ENCODE data around the gene CELF5.

The CELF5 gene

DNA sequence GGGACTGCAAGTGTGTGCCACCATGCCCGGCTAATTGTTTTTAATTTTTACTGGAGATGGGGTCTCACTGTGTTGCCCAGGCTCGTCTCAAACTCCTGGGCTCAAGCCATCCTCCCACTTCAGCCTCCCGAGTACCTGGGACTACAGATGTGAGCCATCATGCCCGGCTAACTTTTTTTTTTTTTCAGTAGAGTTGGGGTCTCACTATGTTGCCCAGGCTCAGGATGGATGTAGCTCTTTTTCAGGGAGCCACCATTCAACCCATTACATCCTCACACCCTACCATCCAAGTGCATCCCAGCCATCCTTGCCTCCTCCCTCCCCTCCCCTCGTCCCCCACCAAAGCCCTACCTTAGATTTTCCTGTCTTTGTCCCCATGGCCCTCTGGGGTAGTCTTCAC is 14.9 kb downstream of the CELF5 start:
- no peak for DNase-seq (ENCODE audit: low read depth, low spot score)

DNA sequence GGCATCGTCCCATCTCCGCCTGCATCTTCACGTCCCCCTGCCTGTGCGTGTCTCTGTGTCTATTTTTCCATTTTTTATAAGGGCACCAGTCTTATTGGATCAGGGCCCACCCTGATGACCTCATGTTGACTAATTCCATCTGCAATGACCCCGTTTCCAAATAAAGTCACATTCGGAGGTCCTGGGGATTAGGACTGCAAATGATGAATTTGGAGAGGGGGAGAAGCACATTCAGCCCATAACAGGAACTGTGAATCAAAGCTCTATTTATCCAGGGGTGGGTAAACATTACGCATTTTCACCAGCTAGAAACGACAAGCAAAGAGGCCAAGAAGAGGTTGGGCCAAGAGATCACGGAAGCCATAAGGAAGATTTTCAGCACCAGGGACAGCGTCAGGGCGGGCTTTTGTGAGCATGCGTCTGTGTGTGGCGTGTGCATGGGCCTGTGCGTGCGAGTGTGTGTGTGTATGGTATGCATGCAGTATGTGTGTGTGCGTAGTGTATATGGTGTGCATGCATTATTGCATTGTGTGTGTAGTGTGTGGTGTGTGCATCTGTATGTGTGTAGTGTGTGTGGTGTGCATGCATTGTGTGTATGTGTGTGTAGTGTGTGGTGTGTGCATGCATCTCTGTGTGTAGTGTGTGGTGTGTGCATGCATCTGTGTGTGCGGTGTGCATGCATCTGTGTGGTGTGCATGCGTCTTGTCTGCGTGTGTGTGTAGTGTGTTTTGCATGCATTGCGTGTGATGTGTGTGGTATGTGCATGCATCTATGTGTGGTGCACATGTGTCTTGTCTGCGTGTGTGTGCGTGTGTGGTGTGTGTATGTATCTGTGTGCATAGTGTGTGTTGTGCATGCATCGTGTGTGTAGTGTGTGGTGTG is 19.6 kb downstream of the CELF5 start:
- no peak for DNase-seq (ENCODE audit: low read depth, low spot score)

- no peak for DNase-seq (ENCODE audit: low read depth, low spot score)
These were observed 20.6 kb downstream of the CELF5 start for GRCh38 chr19:3245050-3245449.

DNA sequence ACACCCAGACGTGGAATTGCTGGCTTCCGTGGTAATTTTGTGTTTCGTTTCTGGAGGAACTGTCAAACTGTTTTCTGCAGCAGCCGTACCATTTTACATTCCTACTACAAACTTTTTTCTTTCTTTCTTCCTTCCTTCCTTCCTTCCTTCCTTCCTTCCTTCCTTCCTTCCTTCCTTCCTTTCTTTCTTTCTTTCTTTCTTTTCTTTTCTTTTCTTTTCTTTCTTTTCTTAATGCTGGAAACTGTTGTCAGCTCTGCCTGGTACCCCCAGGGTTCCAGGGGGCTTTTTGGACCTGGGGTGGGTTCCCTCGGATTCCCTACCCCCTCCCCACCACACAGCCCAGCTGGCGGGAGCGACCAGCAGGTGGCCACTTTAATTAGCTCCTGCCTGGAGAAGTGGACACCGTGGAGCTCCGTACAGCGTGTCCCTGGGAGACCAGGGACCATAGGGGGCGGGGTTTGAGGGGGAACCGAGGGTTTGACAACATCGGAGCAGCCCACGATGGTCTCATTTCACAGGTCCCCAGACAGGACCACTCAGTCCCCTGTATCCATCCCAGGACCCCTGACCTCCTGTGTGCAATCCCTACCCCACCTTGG is 24.4 kb downstream of the CELF5 start:
- no peak for DNase-seq (ENCODE audit: low read depth, low spot score)

DNA sequence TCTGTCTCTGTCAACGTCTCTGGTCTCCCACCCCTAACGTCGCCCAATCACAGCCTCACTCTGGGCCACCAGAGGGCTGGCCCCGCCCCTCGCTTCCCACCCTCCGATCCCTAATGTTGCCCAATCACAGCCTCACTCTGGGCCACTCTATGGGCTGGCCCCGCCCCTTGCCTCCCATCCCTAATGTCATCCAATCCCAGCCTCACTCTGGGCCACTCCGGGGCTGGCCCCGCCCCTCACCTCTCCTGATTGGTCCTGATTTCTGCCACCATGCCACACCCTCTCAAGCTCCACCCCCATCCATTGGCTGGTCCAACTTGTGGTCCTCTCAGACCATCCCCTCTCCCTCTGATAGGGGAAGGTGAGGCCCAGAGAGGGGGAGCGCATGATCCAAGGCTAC is 24.9 kb downstream of the CELF5 start:
- no peak for DNase-seq (ENCODE audit: low read depth, low spot score)

DNA sequence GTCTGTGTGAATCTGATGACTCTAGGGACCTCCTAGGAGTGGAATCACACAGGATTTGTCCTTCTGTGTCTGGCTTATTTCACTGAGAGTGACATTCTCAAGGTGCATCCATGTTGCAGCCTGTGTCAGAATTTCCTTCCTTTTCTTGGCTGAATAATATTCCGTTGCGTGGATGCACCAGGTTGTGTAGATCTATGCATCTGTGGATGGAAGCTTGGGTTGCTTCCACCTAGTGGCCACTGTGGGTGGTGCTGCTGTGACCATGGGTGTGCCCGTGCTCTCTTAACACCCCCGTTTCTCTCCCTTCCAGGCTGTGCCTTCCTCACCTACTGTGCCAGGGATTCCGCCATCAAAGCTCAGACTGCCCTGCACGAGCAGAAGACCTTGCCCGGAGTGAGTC is 26.2 kb downstream of the CELF5 start:
- DNase-seq (ENCODE audit: low read depth, low spot score) = no peak

DNA sequence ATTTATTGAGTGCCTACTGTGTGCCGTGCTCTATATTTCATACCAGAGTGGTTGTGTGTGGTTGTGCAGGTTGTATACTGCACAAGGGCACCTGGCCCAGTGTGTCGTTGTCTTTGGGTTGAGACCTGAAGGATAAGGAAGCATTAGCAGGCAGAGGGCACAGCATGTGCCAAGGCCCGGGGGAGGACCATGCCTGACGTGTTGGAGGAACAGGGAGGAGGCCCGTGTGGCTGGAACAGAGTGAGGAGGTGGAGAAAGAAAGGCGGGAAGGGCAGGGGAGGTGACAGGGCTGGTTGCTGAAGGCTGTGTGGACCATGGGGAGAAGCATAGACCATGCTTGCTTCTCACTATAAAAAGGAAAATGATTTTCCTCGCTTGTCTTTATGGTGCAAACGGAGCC is 26.8 kb downstream of the CELF5 start:
- DNase-seq (ENCODE audit: low read depth, low spot score) = no peak

- DNase-seq (ENCODE audit: low read depth, low spot score) = no peak
These were observed 28.2 kb downstream of the CELF5 start for GRCh38 chr19:3252650-3253049.

- DNase-seq (ENCODE audit: low read depth, low spot score) = no peak
These were observed 28.8 kb downstream of the CELF5 start for GRCh38 chr19:3253270-3253669.

DNA sequence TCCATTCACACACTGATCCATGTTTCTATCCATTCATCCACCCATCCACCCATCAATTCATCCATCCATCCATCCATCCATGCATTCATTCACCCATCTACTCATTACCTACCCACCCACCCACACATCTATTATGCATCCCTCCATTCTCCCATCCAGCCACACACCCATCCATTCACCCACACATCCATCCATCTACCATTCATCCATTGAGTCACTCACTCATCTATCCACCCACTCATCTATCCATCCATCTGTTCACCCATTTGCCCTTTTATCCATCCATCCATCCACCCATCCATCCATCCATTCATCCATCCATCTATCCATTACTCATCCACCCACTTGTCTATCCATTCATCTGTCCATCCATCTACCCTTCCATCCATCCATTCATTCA is 30.1 kb downstream of the CELF5 start:
- no peak for DNase-seq (ENCODE audit: low read depth, low spot score)

DNA sequence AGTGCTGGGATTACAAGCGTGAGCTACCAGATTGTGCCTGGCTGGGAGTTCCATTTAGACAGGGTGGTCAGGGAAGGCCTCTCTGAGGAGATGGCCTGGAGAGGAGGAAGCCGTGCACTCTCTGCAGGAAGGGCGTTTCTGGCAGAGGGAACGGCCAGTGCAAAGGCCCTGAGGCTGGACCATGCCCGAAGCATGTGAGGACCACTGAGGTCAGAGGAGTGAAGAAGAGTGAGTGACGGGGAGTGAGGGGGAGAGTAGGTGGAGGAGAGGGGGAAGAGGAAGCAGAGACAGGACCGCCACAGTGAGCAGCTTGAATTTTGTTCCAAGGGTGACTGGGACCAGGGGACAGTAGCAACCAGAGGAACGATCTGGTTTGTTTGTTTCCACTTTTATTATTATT is 32.6 kb downstream of the CELF5 start:
- DNase-seq (ENCODE audit: low read depth, low spot score) = no peak

DNA sequence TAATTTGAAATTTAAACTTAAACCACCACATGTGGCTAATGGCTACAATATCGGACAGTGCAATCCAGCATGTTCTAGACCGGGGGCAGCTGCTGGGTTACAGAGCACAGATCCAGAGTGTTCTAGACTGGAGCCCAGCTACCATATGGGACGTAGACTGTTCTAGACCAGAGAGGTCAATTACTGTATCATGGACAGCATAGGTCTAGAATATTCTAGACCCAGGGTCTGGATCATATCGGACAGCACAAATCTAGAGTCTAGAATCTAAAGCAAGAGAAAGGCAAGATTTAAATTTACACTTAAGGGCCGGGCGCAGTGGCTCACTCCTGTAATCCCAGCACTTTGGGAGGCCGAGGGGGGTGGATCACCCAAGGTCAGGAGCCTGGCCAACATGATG is 37.9 kb downstream of the CELF5 start:
- no peak for DNase-seq (ENCODE audit: low read depth, low spot score)

DNA sequence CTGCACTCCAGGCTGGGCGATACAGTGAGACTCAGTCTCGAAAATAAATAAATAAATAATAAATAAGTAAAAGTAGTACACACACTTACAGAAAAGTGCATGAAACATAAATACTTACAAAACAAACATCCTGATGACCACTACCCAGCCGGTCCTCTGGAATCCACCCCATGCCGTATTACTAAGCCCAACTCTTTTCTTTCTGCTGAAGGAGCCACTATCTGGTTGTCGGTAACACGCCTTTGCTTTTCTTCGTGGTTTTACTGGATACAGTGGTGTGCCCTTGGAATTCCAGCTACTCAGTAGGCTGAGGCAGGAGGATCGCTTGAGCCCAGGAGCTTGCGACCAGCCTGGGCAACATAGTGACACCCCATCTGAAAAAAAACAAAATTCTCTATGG is 39.4 kb downstream of the CELF5 start:
- no peak for DNase-seq (ENCODE audit: low read depth, low spot score)

- no peak for DNase-seq (ENCODE audit: low read depth, low spot score)
These were observed 41.0 kb downstream of the CELF5 start for GRCh38 chr19:3265432-3265831.

GRCh38 chr19:3266092-3266693 is 41.7 kb downstream of the CELF5 start:
- DNase-seq (ENCODE audit: low read depth, low spot score) = no peak

- no peak for DNase-seq (ENCODE audit: low read depth, low spot score)
These were observed 42.5 kb downstream of the CELF5 start for GRCh38 chr19:3266792-3267514.

DNA sequence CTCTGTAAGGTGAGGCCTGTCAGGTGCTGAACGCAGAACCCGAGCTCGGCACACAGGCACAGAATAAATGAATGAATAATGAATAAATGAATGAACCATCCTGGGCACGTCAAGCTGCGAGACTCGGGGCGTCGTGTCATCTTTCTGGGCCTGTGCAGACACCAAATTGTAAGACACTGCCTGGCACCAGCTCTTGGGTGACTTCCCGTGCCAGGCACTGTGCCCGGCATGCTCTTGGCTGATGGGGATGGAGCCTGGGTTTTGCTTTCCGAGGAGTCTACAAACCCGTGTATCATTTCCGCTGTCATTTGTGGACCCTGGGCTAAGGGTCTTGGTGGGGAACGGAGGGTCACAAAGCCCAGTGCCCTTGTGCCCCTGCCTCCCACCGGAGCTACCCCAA is 43.9 kb downstream of the CELF5 start:
- DNase-seq (ENCODE audit: low read depth, low spot score) = no peak

- no peak for DNase-seq (ENCODE audit: low read depth, low spot score)
These were observed 44.3 kb downstream of the CELF5 start for GRCh38 chr19:3268763-3269162.

- DNase-seq (ENCODE audit: low read depth, low spot score) = no peak
These were observed 45.6 kb downstream of the CELF5 start for GRCh38 chr19:3269916-3270671.

- no peak for DNase-seq (ENCODE audit: low read depth, low spot score)
These were observed 46.4 kb downstream of the CELF5 start for GRCh38 chr19:3270902-3271301.

GRCh38 chr19:3272401-3272931 is 48.0 kb downstream of the CELF5 start:
- DNase-seq (ENCODE audit: low read depth, low spot score) = no peak
